Uterine smooth muscle cell (primary cell): ENCODE data around the gene IL17D. TPM values are rescaled to one million over a fixed set of nuclear protein-coding genes. Genes with fewer than 3 reads are reported as not detected.

ENCODE experiments used
- total RNA-seq: library from RNA; depleted of rRNA; stranded (reverse); fragments of >200 nt; gene quantifications from 2 replicates; pipeline ENCODE4 v1.2.3, GENCODE V29; 2014

The IL17D gene, protein sequence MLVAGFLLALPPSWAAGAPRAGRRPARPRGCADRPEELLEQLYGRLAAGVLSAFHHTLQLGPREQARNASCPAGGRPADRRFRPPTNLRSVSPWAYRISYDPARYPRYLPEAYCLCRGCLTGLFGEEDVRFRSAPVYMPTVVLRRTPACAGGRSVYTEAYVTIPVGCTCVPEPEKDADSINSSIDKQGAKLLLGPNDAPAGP
- 1.00 and 1.4 TPM in 2 replicates for total RNA-seq

DNA sequence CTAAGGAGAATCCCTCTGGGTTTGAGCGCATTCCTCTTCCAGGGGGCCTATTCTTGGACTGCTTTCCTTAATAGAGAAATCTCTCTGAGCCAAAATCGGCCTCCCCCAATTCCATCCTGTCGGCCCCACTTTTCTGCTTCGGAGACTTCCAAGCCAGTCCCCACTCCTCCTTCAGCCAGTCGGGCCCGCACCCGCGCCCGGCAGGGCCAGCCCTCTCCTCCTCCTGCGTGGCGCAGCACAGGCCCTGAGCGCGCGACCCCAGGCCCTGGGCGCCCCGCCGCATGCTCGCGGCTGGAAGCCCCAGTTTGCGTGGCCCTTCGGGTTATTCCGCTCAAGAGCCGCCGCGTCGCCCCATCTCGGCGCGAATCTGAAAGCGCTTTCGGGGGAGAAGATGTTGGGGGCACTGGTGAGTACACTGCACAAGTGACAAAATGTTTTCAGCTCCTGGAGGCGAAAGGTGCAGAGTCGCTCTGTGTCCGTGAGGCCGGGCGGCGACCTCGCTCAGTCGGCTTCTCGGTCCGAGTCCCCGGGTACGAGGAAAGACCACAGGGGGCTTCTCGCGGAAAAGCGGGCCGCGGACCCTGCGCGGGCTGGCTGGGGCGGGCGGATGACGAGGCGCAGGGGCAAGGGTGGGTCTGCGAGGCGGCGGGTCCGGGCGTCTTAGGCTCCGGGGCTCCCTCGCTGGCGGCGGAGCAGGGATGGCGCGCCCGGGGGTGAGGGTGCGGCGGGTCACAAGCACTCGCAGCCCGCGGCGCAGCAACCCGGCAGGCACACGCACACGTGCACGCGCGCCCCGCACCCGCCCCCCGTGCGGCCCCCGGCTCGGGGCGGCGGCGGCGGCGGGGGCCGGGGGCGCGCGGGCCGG lies at the start of gene IL17D:
Gene IL17D (plus strand): TSS at position 785 of the 865 bp plus-strand sequence. CDS start 303 bp downstream, outside the sequence.

Other genes starting within 250 kb of the IL17D start
- 27.0 and 27.2 TPM in 2 replicates for gene CRYL1, start 177.8 kb upstream of the IL17D start, total RNA-seq
- gene IFT88, start 136.5 kb upstream of the IL17D start, total RNA-seq = 18.9 and 25.0 TPM in 2 replicates
- gene EEF1AKMT1, start 70.3 kb downstream of the IL17D start, total RNA-seq = 9.6 and 11.5 TPM in 2 replicates
- 21.1 and 29.8 TPM in 2 replicates for gene XPO4, start 199.0 kb downstream of the IL17D start, total RNA-seq